Neural cell (in vitro differentiated cells): ENCODE results near the gene STX8. TPM values are rescaled to one million over a fixed set of nuclear protein-coding genes. Genes with fewer than 3 reads are reported as not detected.

Experiments used
- H2AFZ ChIP-seq: fragments of 200-600, 300-800 bp; sonication (generic), shearing (Covaris generic); 2 replicates; pipeline ENCODE4 v1.6.0; 2014; ENCODE audit warnings: low read depth, mild to moderate bottlenecking, antibody characterized with exemption, low read length, moderate library complexity
- H3F3A ChIP-seq: fragments of 200-600 bp; shearing (Covaris generic); 2 replicates; pipeline ENCODE4 v1.6.1; 2016; ENCODE audit warnings: mild to moderate bottlenecking, moderate library complexity, mixed read lengths, antibody characterized with exemption, low read length; ENCODE audit not compliant: insufficient read depth, poor library complexity, severe bottlenecking
- H3K27ac ChIP-seq: fragments of 200-600, 300-800 bp; sonication (generic), shearing (Covaris generic); 2 replicates; pipeline ENCODE4 v1.5.1; 2014; ENCODE audit warnings: mild to moderate bottlenecking, low read length, moderate library complexity
- H3K27me3 ChIP-seq: fragments of 300-800, 200-600 bp; sonication (generic), shearing (Covaris generic); 2 replicates; pipeline ENCODE4 v1.6.0; 2014; ENCODE audit warnings: mild to moderate bottlenecking, low read depth, low read length, moderate library complexity; ENCODE audit not compliant: insufficient read depth
- H3K36me3 ChIP-seq: fragments of 300-800, 200-600 bp; sonication (generic), shearing (Covaris generic); 2 replicates; pipeline ENCODE4 v1.5.1; 2014; ENCODE audit warnings: mild to moderate bottlenecking, antibody characterized with exemption, low read length, moderate library complexity; ENCODE audit not compliant: insufficient read depth
- H3K4me2 ChIP-seq: fragments of 300-800, 200-600 bp; sonication (generic), shearing (Covaris generic); 2 replicates; pipeline ENCODE4 v1.6.0; 2014; ENCODE audit warnings: mild to moderate bottlenecking, low read length
- H3K4me3 ChIP-seq: fragments of 300-800, 200-600 bp; sonication (generic), shearing (Covaris generic); 2 replicates; pipeline ENCODE4 v1.5.1; 2014; ENCODE audit warnings: mild to moderate bottlenecking, low read length, moderate library complexity
- H3K79me2 ChIP-seq: fragments of 200-600 bp; shearing (Covaris generic); replicated peaks from 2 replicates; pipeline ENCODE4 v1.6.0; 2014; ENCODE audit warnings: mild to moderate bottlenecking, low read length, moderate library complexity; ENCODE audit not compliant: insufficient read depth
- H3K9ac ChIP-seq: fragments of 300-800, 200-600 bp; sonication (generic), shearing (Covaris generic); 2 replicates; pipeline ENCODE4 v1.6.1; 2016; ENCODE audit warnings: mild to moderate bottlenecking, low read length, mixed read lengths
- H3K9me2 ChIP-seq: fragments of 200-600 bp; shearing (Covaris generic); 2 replicates; pipeline ENCODE4 v1.6.1; 2016; ENCODE audit warnings: mild to moderate bottlenecking, low read length, mixed read lengths; ENCODE audit not compliant: insufficient read depth
- H3K9me3 ChIP-seq: fragments of 200-600, 300-800 bp; sonication (generic), shearing (Covaris generic); 2 replicates; pipeline ENCODE4 v1.6.1; 2016; ENCODE audit warnings: mild to moderate bottlenecking, mixed run types, low read length, moderate library complexity, mixed read lengths
- H4K20me1 ChIP-seq: fragments of 200-600 bp; shearing (Covaris generic); 2 replicates; pipeline ENCODE4 v1.6.1; 2016; ENCODE audit warnings: mild to moderate bottlenecking, mixed run types; ENCODE audit not compliant: insufficient read depth
- EP300 ChIP-seq: fragments of 450-650 bp; conservative IDR thresholded peaks from 2 replicates; pipeline ENCODE4 v1.6.1; 2014; ENCODE audit warnings: antibody characterized with exemption, mild to moderate bottlenecking, moderate library complexity; ENCODE audit not compliant: poor library complexity, severe bottlenecking
- EZH2 ChIP-seq: fragments of 200-600, 300-800 bp; shearing (Covaris generic), sonication (generic); IDR thresholded peaks from 2 replicates; pipeline ENCODE4 v1.6.1; 2014; ENCODE audit warnings: antibody characterized with exemption, low read length, borderline replicate concordance, mild to moderate bottlenecking; ENCODE audit not compliant: insufficient read depth, poor library complexity, severe bottlenecking
- MXI1 ChIP-seq: fragments of 450-650 bp; conservative IDR thresholded peaks from 2 replicates; pipeline ENCODE4 v1.6.1; 2014; ENCODE audit warnings: antibody characterized with exemption, mild to moderate bottlenecking; ENCODE audit not compliant: poor library complexity, severe bottlenecking
- POLR2AphosphoS5 ChIP-seq: IDR thresholded peaks from 2 replicates; pipeline ENCODE4 v1.6.1; 2012
- RAD21 ChIP-seq: fragments of 450-650 bp; conservative IDR thresholded peaks from 2 replicates; pipeline ENCODE4 v1.6.1; 2014; ENCODE audit warnings: antibody characterized with exemption, mild to moderate bottlenecking, moderate library complexity
- SMC3 ChIP-seq: fragments of 450-650 bp; conservative IDR thresholded peaks from 2 replicates; pipeline ENCODE4 v1.6.1; 2014; ENCODE audit warnings: antibody characterized with exemption, mild to moderate bottlenecking, moderate library complexity; ENCODE audit not compliant: poor library complexity
- TAF1 ChIP-seq: IDR thresholded peaks from 2 replicates; pipeline ENCODE4 v1.6.1; 2012; ENCODE audit warnings: low read depth
- polyA plus RNA-seq: library from polyadenylated mRNA; depleted of rRNA; stranded (reverse); fragments of >200 nt; gene quantifications from 2 replicates; pipeline ENCODE4 v1.2.3, GENCODE V29; 2014
- TF ChIP-seq, protein P1 (sequence below): fragments of 450-650 bp; IDR thresholded peaks from 2 replicates; pipeline ENCODE4 v1.5.1; 2014; ENCODE audit warnings: antibody characterized with exemption, mild to moderate bottlenecking, moderate library complexity; ENCODE audit not compliant: poor library complexity, severe bottlenecking
- TF ChIP-seq, protein P2 (sequence below): IDR thresholded peaks from 2 replicates; pipeline ENCODE4 v1.6.1; 2012; ENCODE audit warnings: borderline replicate concordance

STX8 gene
- polyA plus RNA-seq, 1 donor from 2014 or later, result 100 TPM

DNA sequence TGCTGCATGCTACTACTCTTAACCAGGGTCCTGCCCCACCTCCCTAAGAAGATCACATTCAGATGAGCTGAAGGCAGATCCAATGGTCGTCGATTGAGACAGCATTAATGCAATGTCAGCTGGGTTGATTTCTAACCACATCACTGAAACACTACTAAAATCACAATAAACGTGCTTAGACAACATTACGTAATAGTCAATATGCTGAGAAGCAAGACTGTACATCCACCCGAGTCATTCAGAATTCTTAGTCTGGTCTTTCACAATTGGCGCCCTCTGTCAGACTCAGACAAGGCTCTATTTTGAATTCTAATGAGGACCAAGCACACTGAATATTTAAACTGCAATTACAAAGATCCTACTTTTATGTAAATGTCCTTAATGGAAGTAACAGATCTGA, 205.2 kb downstream of the STX8 start:
- TF ChIP-seq EP300 (no peak), MXI1 (no peak), TAF1 (no peak), EZH2 (no peak), RAD21 (no peak), POLR2AphosphoS5 (no peak), SMC3 (no peak)
- TF ChIP-seq, protein P1, sequence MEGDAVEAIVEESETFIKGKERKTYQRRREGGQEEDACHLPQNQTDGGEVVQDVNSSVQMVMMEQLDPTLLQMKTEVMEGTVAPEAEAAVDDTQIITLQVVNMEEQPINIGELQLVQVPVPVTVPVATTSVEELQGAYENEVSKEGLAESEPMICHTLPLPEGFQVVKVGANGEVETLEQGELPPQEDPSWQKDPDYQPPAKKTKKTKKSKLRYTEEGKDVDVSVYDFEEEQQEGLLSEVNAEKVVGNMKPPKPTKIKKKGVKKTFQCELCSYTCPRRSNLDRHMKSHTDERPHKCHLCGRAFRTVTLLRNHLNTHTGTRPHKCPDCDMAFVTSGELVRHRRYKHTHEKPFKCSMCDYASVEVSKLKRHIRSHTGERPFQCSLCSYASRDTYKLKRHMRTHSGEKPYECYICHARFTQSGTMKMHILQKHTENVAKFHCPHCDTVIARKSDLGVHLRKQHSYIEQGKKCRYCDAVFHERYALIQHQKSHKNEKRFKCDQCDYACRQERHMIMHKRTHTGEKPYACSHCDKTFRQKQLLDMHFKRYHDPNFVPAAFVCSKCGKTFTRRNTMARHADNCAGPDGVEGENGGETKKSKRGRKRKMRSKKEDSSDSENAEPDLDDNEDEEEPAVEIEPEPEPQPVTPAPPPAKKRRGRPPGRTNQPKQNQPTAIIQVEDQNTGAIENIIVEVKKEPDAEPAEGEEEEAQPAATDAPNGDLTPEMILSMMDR, result no peak
- TF ChIP-seq, protein P2, sequence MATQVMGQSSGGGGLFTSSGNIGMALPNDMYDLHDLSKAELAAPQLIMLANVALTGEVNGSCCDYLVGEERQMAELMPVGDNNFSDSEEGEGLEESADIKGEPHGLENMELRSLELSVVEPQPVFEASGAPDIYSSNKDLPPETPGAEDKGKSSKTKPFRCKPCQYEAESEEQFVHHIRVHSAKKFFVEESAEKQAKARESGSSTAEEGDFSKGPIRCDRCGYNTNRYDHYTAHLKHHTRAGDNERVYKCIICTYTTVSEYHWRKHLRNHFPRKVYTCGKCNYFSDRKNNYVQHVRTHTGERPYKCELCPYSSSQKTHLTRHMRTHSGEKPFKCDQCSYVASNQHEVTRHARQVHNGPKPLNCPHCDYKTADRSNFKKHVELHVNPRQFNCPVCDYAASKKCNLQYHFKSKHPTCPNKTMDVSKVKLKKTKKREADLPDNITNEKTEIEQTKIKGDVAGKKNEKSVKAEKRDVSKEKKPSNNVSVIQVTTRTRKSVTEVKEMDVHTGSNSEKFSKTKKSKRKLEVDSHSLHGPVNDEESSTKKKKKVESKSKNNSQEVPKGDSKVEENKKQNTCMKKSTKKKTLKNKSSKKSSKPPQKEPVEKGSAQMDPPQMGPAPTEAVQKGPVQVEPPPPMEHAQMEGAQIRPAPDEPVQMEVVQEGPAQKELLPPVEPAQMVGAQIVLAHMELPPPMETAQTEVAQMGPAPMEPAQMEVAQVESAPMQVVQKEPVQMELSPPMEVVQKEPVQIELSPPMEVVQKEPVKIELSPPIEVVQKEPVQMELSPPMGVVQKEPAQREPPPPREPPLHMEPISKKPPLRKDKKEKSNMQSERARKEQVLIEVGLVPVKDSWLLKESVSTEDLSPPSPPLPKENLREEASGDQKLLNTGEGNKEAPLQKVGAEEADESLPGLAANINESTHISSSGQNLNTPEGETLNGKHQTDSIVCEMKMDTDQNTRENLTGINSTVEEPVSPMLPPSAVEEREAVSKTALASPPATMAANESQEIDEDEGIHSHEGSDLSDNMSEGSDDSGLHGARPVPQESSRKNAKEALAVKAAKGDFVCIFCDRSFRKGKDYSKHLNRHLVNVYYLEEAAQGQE, result no peak
- Histone ChIP-seq H3F3A (no peaks in the 10 kb centered on the region), H3K9me3 (no peaks in the 10 kb centered on the region), H3K36me3 (no peaks in the 10 kb centered on the region), H3K9me2 (no peaks in the 10 kb centered on the region), H3K79me2 (no peaks in the 10 kb centered on the region), H3K27ac (peak overlapping the region; percentile 71), H3K27me3 (no peaks in the 10 kb centered on the region), H3K4me3 (peak overlapping the region; percentile 1), H4K20me1 (no peaks in the 10 kb centered on the region), H3K4me2 (no peak overlapping the region), H3K9ac (peak overlapping the region; percentile 36), H2AFZ (peak overlapping the region; percentile 17)

DNA sequence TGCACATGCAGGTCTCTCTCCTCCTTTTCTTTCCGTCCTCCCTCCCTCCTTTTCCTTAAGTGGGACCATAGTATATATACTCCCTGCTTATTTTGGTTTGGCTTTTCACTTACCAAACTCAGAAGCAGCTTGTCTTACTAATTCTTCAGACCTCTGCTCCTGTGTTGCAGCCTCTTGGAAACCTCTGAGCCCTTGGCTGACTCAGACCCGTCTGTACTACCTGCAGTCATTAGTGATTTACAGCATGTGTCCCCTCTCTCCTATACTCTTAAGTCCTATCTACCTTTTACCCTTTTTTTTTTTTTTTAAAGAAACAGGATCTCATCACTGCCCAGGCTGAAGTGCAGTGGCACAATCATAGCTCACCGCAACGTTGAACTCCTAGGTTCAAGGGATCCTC, 207.0 kb downstream of the STX8 start:
- H3K9me3 ChIP-seq, result no peaks in the 10 kb centered on the region

More for the DNA sequence above, 207.0 kb downstream of the STX8 start:
- no peaks in the 10 kb centered on the region for H3K27me3 ChIP-seq
- H3K27ac ChIP-seq, result no peak overlapping the region
- no peak for TF ChIP-seq POLR2AphosphoS5
- no peak for TF ChIP-seq TAF1
- no peak for TF ChIP-seq SMC3
- TF ChIP-seq, protein P2, result no peak
- no peak for TF ChIP-seq EP300
- no peak for TF ChIP-seq MXI1
- no peak for TF ChIP-seq RAD21
- TF ChIP-seq, protein P1, result no peak
- TF ChIP-seq EZH2, result no peak
- H3K4me3 ChIP-seq, result no peak overlapping the region
- no peaks in the 10 kb centered on the region for H3K9me2 ChIP-seq
- no peaks in the 10 kb centered on the region for H3K36me3 ChIP-seq
- no peak overlapping the region for H3K9ac ChIP-seq
- H3F3A ChIP-seq, result no peaks in the 10 kb centered on the region
- no peaks in the 10 kb centered on the region for H4K20me1 ChIP-seq
- H3K79me2 ChIP-seq, result no peaks in the 10 kb centered on the region
- H2AFZ ChIP-seq, result no peak overlapping the region
- H3K4me2 ChIP-seq, result no peak overlapping the region
